Measurements from ENCODE around the gene PLEKHN1.

GRCh38 chr1:923991-924655 lies 42.2 kb upstream of the PLEKHN1 start:
- TF ChIP-seq POLR2AphosphoS5 (IDR thresholded peaks at IDR 0.05; ENCODE audit: low read depth, low read length) (no peak), PAX5 (IDR thresholded peaks at IDR 0.05; ENCODE audit: insufficient read depth, low read length, severe bottlenecking) (no peak), POLR2A (IDR thresholded peaks at IDR 0.05; ENCODE audit: low read depth, low read length) (no peak), TAF1 (IDR thresholded peaks at IDR 0.05; ENCODE audit: low read depth, low read length) (no peak), POU2F2 (IDR thresholded peaks at IDR 0.05; ENCODE audit: low read depth, low read length) (no peak)
